ENCODE results near the gene RADIL.

GRCh38 chr7:4764402-4765007 is 119.0 kb downstream of the RADIL start:
- TF ChIP-seq ZNF24 (IDR thresholded peaks at IDR 0.05) = no peak
- no peak for TF ChIP-seq EZH2 (IDR thresholded peaks at IDR 0.05; ENCODE audit: borderline replicate concordance, low read depth, low read length)
- peak; percentile 44 for TF ChIP-seq RBM22 (IDR thresholded peaks at IDR 0.05; ENCODE audit: low read depth, low read length, poor library complexity, severe bottlenecking)
